Right atrium auricular region (tissue), 2 donors: ENCODE results near the gene GRK5. TPM values are rescaled to one million over a fixed set of nuclear protein-coding genes. Genes with fewer than 3 reads are reported as not detected.
"Not testable (repeated sequence)": the region's sequence is repeated elsewhere in the genome, so short reads cannot be mapped to it uniquely, and the experiment has no call there.

Experiments
- DNase-seq: peaks from one replicate; pipeline ENCODE4 v3.0.0-alpha.2; 2019; ENCODE audit warnings: low spot score
- H3K27ac ChIP-seq, 2 donors: fragments of 200-600 bp; sonication (generic); 1 replicate in 1 of 2; 2 replicates in 1 of 2; pipeline ENCODE4 v1.5.1; 2016 to 2019
- H3K27me3 ChIP-seq, 2 donors: fragments of 200-600 bp; sonication (generic); one replicate each; pipeline versions ENCODE4 v1.5.1 to v1.6.0; 2017 to 2019
- H3K36me3 ChIP-seq: fragments of 200-600 bp; sonication (generic); one replicate; pipeline ENCODE4 v1.5.1; 2016
- H3K4me1 ChIP-seq, 2 donors: fragments of 200-600 bp; sonication (generic); one replicate each; pipeline versions ENCODE4 v1.5.1 to v1.6.0; 2017 to 2019
- H3K4me3 ChIP-seq, 2 donors: fragments of 200-600 bp; sonication (generic); 1 replicate in 1 of 2; 2 replicates in 1 of 2; pipeline ENCODE4 v1.5.1; 2017 to 2019; ENCODE audit warnings: mild to moderate bottlenecking in 1 of 2, moderate library complexity in 1 of 2
- H3K9me3 ChIP-seq, 2 donors: fragments of 200-600 bp; sonication (generic); one replicate each; pipeline ENCODE4 v1.5.1; 2019
- CTCF ChIP-seq, 2 donors: fragments of 200-600 bp; sonication (generic); IDR thresholded peaks; one replicate each; pipeline ENCODE4 v1.5.1; 2019; ENCODE audit warnings: antibody characterized with exemption in 2 of 2
- total RNA-seq, 2 donors: library from RNA; depleted of rRNA; stranded (reverse); fragments of >200 nt; gene quantifications; one replicate each; pipeline ENCODE4 v1.1.0, GENCODE V29; 2016

Gene GRK5
- total RNA-seq, 2 donors from 2014 or later = 19.2 to 53.8 TPM

- Histone ChIP-seq H3K27me3 (no peaks in the 10 kb centered on the region), H3K4me1 (peaks cover 0 to 14% of the 10 kb centered on the region in 2 donors), H3K4me3 (no peak overlapping the region), H3K27ac (no peak overlapping the region), H3K9me3 (no peaks in the 10 kb centered on the region), H3K36me3 (no peaks in the 10 kb centered on the region)
- no peak for DNase-seq
- no peak for TF ChIP-seq CTCF (IDR thresholded peaks at IDR 0.05)
Observed at GRCh38 chr10:119227825-119228224, 20.5 kb downstream of the GRK5 start.

GRCh38 chr10:119231654-119232053 is 24.3 kb downstream of the GRK5 start:
- TF ChIP-seq CTCF (IDR thresholded peaks at IDR 0.05) = no peak
- H3K27ac ChIP-seq = no peak overlapping the region
- H3K4me1 ChIP-seq = peaks cover 0 to 36% of the 10 kb centered on the region in 2 donors
- DNase-seq = no peak
- H3K36me3 ChIP-seq = no peaks in the 10 kb centered on the region
- no peaks in the 10 kb centered on the region for H3K27me3 ChIP-seq
- H3K9me3 ChIP-seq = no peaks in the 10 kb centered on the region
- no peak overlapping the region for H3K4me3 ChIP-seq

- not testable (repeated sequence) for H3K27me3 ChIP-seq, H3K9me3 ChIP-seq, H3K36me3 ChIP-seq, DNase-seq, H3K4me3 ChIP-seq
- peaks cover 0 to 43% of the 10 kb centered on the region in 2 donors for H3K4me1 ChIP-seq
- peak overlapping the region in 1 of 2 donors; percentile 49 for H3K27ac ChIP-seq
Observed at GRCh38 chr10:119232439-119232838, 25.1 kb downstream of the GRK5 start.

GRCh38 chr10:119233123-119233820 is 25.9 kb downstream of the GRK5 start:
- H3K4me3 ChIP-seq = no peak overlapping the region
- peak overlapping the region; percentile 11 to 49 for H3K27ac ChIP-seq
- TF ChIP-seq CTCF (IDR thresholded peaks at IDR 0.05) = no peak
- no peak for DNase-seq
- H3K4me1 ChIP-seq = peaks cover 0 to 52% of the 10 kb centered on the region in 2 donors
- no peaks in the 10 kb centered on the region for H3K36me3 ChIP-seq
- no peaks in the 10 kb centered on the region for H3K27me3 ChIP-seq
- no peaks in the 10 kb centered on the region for H3K9me3 ChIP-seq

- Histone ChIP-seq H3K9me3 (no peaks in the 10 kb centered on the region), H3K27ac (peak overlapping the region in 1 of 2 donors; percentile 49), H3K27me3 (no peaks in the 10 kb centered on the region), H3K36me3 (no peaks in the 10 kb centered on the region), H3K4me1 (peaks cover 0 to 57% of the 10 kb centered on the region in 2 donors), H3K4me3 (no peak overlapping the region)
- no peak for DNase-seq
- no peak for TF ChIP-seq CTCF (IDR thresholded peaks at IDR 0.05)
Observed at GRCh38 chr10:119233821-119234220, 26.4 kb downstream of the GRK5 start.

GRCh38 chr10:119235356-119235755 is 28.0 kb downstream of the GRK5 start:
- Histone ChIP-seq H3K36me3 (no peaks in the 10 kb centered on the region), H3K4me1 (peaks cover 0 to 57% of the 10 kb centered on the region in 2 donors), H3K27ac (peak overlapping the region; percentile 27 to 49), H3K9me3 (no peaks in the 10 kb centered on the region), H3K4me3 (no peak overlapping the region), H3K27me3 (no peaks in the 10 kb centered on the region)
- DNase-seq = no peak
- TF ChIP-seq CTCF (IDR thresholded peaks at IDR 0.05) = no peak
